Spleen (tissue), 11 donors: ENCODE data around the gene MFSD6L. TPM values are rescaled to one million over a fixed set of nuclear protein-coding genes. Genes with fewer than 3 reads are reported as not detected.

ENCODE experiments used
- DNase-seq: peaks from one replicate; pipeline ENCODE4 v3.0.0-alpha.2; 2020
- H3K27ac ChIP-seq, 8 donors: fragments of 200-600 bp; sonication (generic) in 7 of 8; 1 replicate in 4 of 8; 2 replicates in 4 of 8; pipeline versions ENCODE4 v1.5.0 to v1.8.0; 2016 to 2021; ENCODE audit warnings: inconsistent platforms in 4 of 8, mild to moderate bottlenecking in 4 of 8, moderate library complexity in 1 of 8
- H3K27me3 ChIP-seq, 7 donors: fragments of 200-600 bp; sonication (generic) in 6 of 7; replicated peaks in 1 of 7; 1 replicate in 4 of 7; 2 replicates in 3 of 7; pipeline versions ENCODE4 v1.5.0 to v1.8.0; 2016 to 2021; ENCODE audit warnings: inconsistent platforms in 3 of 7, mild to moderate bottlenecking in 1 of 7
- H3K36me3 ChIP-seq, 6 donors: fragments of 200-600 bp; sonication (generic) in 5 of 6; 1 replicate in 4 of 6; 2 replicates in 2 of 6; pipeline versions ENCODE4 v1.5.0 to v1.8.0; 2016 to 2021; ENCODE audit warnings: inconsistent platforms in 2 of 6
- H3K4me1 ChIP-seq, 6 donors: fragments of 200-600 bp; sonication (generic) in 5 of 6; 1 replicate in 3 of 6; 2 replicates in 3 of 6; pipeline versions ENCODE4 v1.5.0 to v1.8.0; 2016 to 2021; ENCODE audit warnings: inconsistent platforms in 3 of 6
- H3K4me3 ChIP-seq, 8 donors: fragments of 200-600 bp; sonication (generic) in 7 of 8; 1 replicate in 4 of 8; 2 replicates in 4 of 8; pipeline versions ENCODE4 v1.5.0 to v1.8.0; 2016 to 2021; ENCODE audit warnings: inconsistent platforms in 4 of 8, mild to moderate bottlenecking in 4 of 8, moderate library complexity in 2 of 8
- H3K9me3 ChIP-seq, 8 donors: fragments of 200-600 bp; sonication (generic) in 7 of 8; 1 replicate in 4 of 8; 2 replicates in 4 of 8; pipeline versions ENCODE4 v1.5.0 to v1.8.0; 2016 to 2021; ENCODE audit warnings: inconsistent platforms in 4 of 8
- CTCF ChIP-seq, 11 experiments: fragments of 200-600 bp in 7 of 11; fragments of 450-650 bp in 4 of 11; sonication (generic) in 4 of 11; IDR thresholded peaks in 8 of 11; conservative IDR thresholded peaks in 3 of 11; 1 replicate in 7 of 11; 2 replicates in 4 of 11; pipeline versions ENCODE4 v1.4.0 to v1.8.0; 2016 to 2021; ENCODE audit warnings: antibody characterized with exemption in 11 of 11, inconsistent platforms in 4 of 11, mild to moderate bottlenecking in 1 of 11
- POLR2A ChIP-seq, 3 donors: fragments of 450-650 bp; IDR thresholded peaks; one replicate each; pipeline ENCODE4 v1.5.1; 2017; ENCODE audit warnings: antibody characterized with exemption in 3 of 3, mild to moderate bottlenecking in 1 of 3
- POLR2AphosphoS5 ChIP-seq, 3 donors: sonication (generic); formaldehyde crosslinking; IDR thresholded peaks; one replicate each; pipeline ENCODE4 v1.5.1; 2017; ENCODE audit warnings: antibody characterized with exemption in 3 of 3
- WGBS, 5 donors: extraction: QIAGEN DNeasy Blood & Tissue Kit in 3 of 5; methylation state at CpG; one replicate each; pipeline versions ENCODE4 v1.1.5 to v1.1.7; 2013 to 2018; 5-methylcytosine and 5-hydroxymethylcytosine counted together
- intact Hi-C: fragments of 100-400 bp; cut with DNase I; formaldehyde crosslinking; loops from one replicate; pipeline ENCODE4 v1.15.0; 2023; ENCODE audit warnings: low total_unique reads
- polyA plus RNA-seq, 3 donors: library from polyadenylated mRNA; stranded (reverse); fragments of 200-250 nt; gene quantifications; one replicate each; pipeline ENCODE4 v1.2.1, GENCODE V29; 2013
- total RNA-seq, 7 donors: library from RNA; depleted of rRNA in 3 of 7; stranded (reverse); fragments of >200 nt in 3 of 7; fragmentation: NEBNext Ultra II Directional in 4 of 7; extraction: Animal tissue kit (Norgen Biotek cat#: 25700) in 4 of 7; gene quantifications; one replicate each; pipeline versions ENCODE4 v1.1.0 to v1.2.1, GENCODE V29; 2016 to 2021
- donor health status: healthy with polysubstance abuse.
- donor health status: DM: no; HTN: no; CAD: no; lungs with moderate emphysema.
- donor health status: DM: no; HTN: no; CAD: no.
- donor health status: Bipolar disorder and iron deficiency.
- donor health status: healthy.
- donor health status: DM: no; HTN: no; CAD: no.
- donor health status: DM: yes; HTN: yes; CAD: no.

MFSD6L gene
- total and polyA plus RNA-seq, 10 donors = 0.12 to 1.0 (median 0.37) TPM

- WGBS, 5 donors = 87 to 92% (median 90%) methylated on average over 8 of the region's 8 CpGs
- intact Hi-C loops = no loop called here
- no peak overlapping the region for H3K27ac ChIP-seq
Observed at GRCh38 chr17:8820311-8821010, 21.3 kb upstream of the MFSD6L start.

GRCh38 chr17:8818654-8819330 lies 19.6 kb upstream of the MFSD6L start:
- intact Hi-C loops = no loop called here
- no peak for DNase-seq
- TF ChIP-seq POLR2A (IDR thresholded peaks at IDR 0.05) = no peak
- TF ChIP-seq CTCF (IDR thresholded peaks at IDR 0.05 in 8 of 11, conservative IDR thresholded peaks at IDR 0.05 in 3 of 11) = no peak
- no peak for TF ChIP-seq POLR2AphosphoS5 (IDR thresholded peaks at IDR 0.05)

More at GRCh38 chr17:8820311-8821010, 21.3 kb upstream of the MFSD6L start:
- no peak for DNase-seq
- Histone ChIP-seq H3K9me3 (peaks cover 0 to 17% (median 11%) of the 10 kb centered on the region in 8 donors), H3K27me3 (peaks cover 0 to 4% (median 0%) of the 10 kb centered on the region in 7 donors), H3K36me3 (peaks cover 0 to 22% (median 0%) of the 10 kb centered on the region in 6 donors), H3K4me1 (no peaks in the 10 kb centered on the region), H3K4me3 (no peak overlapping the region)
- TF ChIP-seq CTCF (IDR thresholded peaks at IDR 0.05 in 8 of 11, conservative IDR thresholded peaks at IDR 0.05 in 3 of 11) (no peak), POLR2A (IDR thresholded peaks at IDR 0.05) (no peak), POLR2AphosphoS5 (IDR thresholded peaks at IDR 0.05) (no peak)

GRCh38 chr17:8818047-8818446 lies 18.9 kb upstream of the MFSD6L start:
- intact Hi-C loops = no loop called here
- H3K4me3 ChIP-seq = no peak overlapping the region
- no peaks in the 10 kb centered on the region for H3K4me1 ChIP-seq
- H3K36me3 ChIP-seq = peaks cover 0 to 16% (median 0%) of the 10 kb centered on the region in 6 donors
- TF ChIP-seq POLR2AphosphoS5 (IDR thresholded peaks at IDR 0.05) = no peak
- TF ChIP-seq CTCF (IDR thresholded peaks at IDR 0.05 in 8 of 11, conservative IDR thresholded peaks at IDR 0.05 in 3 of 11) = no peak
- no peak for TF ChIP-seq POLR2A (IDR thresholded peaks at IDR 0.05)
- H3K27me3 ChIP-seq = peaks cover 0 to 4% (median 0%) of the 10 kb centered on the region in 7 donors
- H3K27ac ChIP-seq = no peak overlapping the region
- 93 to 97% (median 93%) methylated on average over 8 of the region's 8 CpGs for WGBS, 5 donors
- H3K9me3 ChIP-seq = peaks cover 0 to 7% (median 1%) of the 10 kb centered on the region in 8 donors
- DNase-seq = no peak

More at GRCh38 chr17:8818654-8819330, 19.6 kb upstream of the MFSD6L start:
- Histone ChIP-seq H3K4me1 (no peaks in the 10 kb centered on the region), H3K4me3 (no peak overlapping the region), H3K9me3 (peaks cover 0 to under 1% (median 0%) of the 10 kb centered on the region in 8 donors), H3K27ac (no peak overlapping the region), H3K36me3 (peaks cover 0 to 18% (median 0%) of the 10 kb centered on the region in 6 donors), H3K27me3 (peaks cover 0 to 4% (median 0%) of the 10 kb centered on the region in 7 donors)
- WGBS, 5 donors = 27 to 71% (median 63%) methylated on average over 2 to 3 of the region's 3 CpGs
